HG02840 (cell line): ENCODE data around the gene TLE5.
"Not testable (repeated sequence)": the region's sequence is repeated elsewhere in the genome, so short reads cannot be mapped to it uniquely, and the experiment has no call there.

Experiments
- ATAC-seq: cut with Tn5 transposase; IDR thresholded peaks from one replicate; pipeline ENCODE4 v1.9.1; 2021; ENCODE audit warnings: mild to moderate bottlenecking, moderate library complexity, moderate number of reproducible peaks; ENCODE audit not compliant: unreplicated experiment, low FRiP score

Gene TLE5

GRCh38 chr19:3027981-3028304 is 34.4 kb downstream of the TLE5 start:
- no peak for ATAC-seq

DNA sequence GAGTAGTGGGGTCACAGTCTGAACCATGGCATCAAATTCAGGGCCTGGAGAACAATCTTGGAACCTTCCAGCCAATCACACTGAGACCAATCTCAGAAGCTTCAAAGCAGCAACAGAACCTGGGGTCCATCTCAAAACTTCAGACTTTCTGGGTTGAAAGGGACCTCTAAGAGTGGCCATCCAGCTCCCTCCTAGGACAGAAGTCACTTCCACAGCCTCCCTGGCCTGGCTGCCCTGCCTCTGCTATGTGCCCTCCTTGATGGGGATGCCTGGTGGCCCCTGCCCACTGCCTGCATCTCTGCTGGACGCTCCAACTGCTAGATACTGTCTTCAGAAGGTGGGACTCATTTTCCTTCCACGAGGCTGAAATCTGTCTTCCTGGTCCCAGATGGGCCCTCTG is 35.0 kb downstream of the TLE5 start:
- no peak for ATAC-seq

DNA sequence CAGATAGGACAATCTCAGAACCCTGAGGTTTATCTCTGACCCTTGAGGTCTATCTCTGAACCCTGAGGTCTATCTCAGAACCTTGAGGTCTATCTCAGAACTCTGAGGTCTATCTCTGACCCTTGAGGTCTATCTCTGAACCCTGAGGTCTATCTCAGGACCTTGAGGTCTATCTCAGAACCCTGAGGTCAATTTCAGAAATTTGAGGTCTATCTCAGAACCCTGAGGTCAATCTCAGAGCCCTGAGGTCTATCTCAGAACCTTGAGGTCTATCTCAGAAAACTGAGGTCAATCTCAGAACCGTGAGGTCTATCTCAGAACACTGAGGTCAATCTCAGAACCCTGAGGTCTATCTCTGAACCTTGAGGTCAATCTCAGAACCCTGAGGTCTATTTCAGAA is 35.5 kb downstream of the TLE5 start:
- no peak for ATAC-seq

DNA sequence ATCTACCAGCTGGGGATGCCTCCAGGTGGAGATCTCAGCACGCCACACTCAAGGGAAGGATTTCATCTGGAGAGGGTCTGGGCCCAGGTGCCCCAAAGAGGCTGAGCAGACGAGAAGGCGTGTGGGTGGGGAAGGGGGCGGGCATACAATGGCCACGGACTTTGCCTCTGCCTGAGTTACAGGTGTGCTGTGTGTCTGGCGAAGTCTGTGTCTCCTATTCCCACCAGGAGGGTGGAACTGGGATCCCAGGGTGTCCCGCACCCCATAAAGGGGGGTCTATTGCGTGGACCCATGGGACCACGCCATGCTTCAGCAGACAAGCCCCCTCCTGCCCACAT is 36.8 kb downstream of the TLE5 start:
- no peak for ATAC-seq

DNA sequence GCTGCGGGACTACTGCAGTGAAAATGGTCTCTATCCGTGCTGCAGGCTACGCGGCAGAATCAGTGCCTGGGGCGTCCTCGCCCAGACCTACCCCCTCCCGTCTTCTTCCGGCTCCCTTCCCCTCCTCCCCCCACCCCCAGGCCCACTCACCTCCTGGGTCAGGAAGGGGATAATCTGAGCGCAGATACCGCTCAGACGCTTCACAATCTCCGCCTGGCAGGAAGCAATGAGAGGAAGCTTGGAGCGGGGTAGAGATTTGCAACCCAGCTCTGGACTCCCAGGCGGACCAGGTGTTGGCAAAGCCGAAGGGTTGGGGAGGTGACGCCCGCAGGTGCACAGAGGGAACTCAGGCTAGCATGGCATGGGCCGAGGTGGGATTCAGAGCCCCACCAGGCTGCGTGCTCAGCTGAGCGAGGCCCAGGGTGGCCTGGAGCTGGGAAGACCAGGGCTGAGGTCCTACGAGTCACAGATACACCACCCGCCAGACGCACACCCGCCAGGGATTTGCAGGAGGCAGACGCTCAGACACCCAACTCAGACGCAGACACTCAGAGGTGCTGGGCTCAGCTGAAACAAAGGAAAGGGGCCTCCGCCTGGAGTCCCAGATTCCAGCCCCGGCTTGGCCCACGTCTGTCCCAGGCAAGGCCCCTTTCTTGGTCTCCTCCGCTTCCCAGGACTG is 37.3 kb downstream of the TLE5 start:
- no peak for ATAC-seq

DNA sequence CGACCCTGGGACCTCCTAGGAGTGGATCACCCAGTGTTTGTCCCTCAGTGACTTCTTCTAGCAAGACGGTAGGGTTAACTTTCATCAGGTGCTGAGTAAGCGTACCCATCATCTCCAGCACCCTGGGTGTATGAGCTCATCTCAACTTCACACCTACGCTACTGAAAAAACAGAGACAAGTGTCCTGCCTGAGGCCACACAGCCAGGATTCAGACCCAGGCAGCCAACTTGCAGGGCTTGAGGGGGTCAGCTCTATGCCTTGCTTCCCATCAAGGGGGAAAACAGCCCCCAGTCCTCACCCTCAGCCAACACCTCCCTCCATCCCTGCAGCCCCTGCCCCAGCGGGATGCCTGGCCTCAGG is 37.8 kb downstream of the TLE5 start:
- ATAC-seq: no peak

DNA sequence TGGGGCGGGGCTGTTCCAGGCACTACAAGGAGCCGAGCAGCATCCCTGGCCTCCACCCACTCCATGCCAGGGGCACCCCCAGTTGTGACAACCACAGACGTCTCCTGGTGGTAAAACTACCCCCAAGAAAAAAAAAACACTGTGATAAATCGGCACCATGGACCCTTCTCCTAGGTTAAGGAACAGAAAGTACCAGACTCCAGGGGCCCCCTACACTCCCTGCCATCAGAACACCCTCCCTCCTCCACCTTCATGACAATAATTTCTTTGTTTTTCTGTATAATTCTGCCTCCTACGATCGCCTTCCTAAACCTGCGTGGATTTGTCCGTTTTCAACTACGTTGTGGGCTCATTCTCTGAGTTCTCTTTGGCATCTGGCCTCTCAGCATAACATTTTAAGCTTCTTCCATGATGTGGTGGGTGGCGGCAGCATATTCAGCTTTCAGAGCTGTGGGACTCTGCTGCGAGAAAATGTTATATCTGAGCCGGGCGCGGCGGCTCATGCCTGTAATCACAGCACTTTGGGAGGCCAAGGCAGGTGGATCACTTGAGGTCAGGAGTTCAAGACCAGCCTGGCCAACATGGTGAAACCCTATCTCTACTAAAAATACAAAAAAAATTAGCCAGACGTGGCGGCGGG is 41.9 kb downstream of the TLE5 start:
- ATAC-seq: no peak

DNA sequence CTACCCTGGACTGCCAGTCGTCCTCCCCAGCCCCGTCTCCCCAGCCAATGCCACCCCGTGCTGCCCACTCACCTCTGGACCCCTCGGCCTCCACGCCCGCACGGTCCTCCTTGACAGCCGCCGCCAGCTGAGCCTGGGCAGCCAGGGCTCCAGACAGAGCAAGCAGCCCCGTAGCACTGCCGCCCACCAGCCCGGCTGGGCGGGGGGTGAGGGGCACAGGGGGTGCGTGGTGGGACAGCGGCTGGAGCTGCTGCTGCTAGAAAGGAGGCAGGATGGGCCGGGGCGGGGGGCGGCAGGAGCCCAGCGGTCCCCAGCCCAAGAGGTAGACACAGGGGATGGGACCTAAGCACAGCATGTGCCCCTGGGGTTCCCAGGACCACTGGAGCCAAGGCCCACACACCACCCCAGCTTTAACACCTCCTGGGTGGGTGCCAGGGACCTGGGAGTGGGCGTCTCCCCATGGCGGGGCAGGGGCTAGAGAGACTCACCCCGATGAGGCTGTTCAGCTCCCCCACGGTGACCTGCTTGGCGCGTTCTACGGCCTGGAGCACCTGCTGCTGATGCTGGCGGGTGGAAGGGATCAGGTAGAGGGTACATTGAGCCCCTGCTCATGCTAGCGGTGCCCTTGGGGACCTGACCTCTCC is 43.0 kb downstream of the TLE5 start:
- ATAC-seq: no peak

- no peak for ATAC-seq
These were observed 44.4 kb downstream of the TLE5 start for GRCh38 chr19:3017923-3018322.

DNA sequence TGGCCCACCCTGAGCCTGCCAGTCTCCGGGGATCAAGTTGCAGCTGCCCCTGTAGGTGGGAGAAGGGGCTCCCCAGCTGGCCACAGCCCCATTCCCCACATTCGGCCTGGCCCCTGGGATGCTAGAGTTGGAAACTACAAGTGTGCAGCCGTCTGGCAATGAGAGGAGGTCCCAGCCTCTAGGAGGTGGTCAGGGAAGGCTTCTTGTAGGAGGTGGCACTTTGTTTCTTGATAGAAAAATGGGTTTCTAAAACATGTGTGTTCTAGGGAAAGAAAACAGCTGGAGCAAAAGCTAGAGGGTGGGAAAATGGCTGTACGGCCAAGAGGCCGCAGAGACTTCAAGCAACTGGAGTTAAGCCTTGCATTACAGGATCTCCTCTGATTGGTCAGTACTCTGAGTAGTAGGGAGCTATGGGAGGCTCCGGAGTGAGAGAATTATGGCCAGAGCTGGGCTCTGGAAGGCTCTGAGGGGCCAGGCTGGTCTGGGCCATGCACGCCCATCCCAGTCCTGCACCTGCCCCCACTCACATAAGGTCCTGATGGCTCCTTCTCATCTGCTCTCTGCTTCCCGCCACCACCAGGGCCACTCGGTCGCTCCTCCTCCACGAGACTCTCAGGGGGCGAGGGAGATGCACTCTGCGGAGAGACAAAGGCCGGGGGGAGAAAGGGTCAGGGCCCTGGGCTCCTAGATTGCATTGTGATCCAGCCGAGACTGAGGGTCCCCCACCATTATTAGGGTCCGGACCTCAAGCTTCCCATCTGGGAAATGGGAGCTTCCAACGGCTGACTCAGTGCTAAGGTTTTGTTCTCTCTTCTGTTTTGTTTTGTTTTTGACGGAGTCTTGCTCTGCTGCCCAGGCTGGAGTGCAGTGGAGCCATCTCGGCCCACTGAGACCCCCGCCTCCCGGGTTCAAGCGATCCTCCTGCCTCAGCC is 46.9 kb downstream of the TLE5 start:
- no peak for ATAC-seq

DNA sequence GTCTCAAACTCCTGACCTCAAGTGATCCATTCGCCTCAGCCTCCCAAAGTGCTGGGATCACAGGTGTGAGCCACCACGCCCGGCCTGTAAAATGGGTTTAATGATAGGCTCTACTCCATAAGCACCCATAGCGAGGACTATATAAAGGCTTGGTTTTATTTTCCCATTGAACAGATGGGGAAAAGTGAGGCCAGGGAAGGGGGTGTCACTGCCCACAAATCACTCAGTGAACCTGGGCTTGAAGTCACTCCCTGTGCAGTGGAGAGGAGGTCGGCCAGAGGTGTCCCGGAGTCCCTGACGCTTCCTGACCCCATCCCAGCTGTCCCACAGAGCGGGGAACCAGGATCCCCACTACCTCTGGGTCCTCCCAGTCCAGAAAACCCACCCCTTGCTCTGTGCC is 48.2 kb downstream of the TLE5 start:
- ATAC-seq: no peak

- ATAC-seq: no peak
These were observed 49.0 kb downstream of the TLE5 start for GRCh38 chr19:3013263-3013725.

GRCh38 chr19:3012621-3013262 is 49.6 kb downstream of the TLE5 start:
- ATAC-seq: no peak

- not testable (repeated sequence) for ATAC-seq
These were observed 50.2 kb downstream of the TLE5 start for GRCh38 chr19:3012059-3012458.

DNA sequence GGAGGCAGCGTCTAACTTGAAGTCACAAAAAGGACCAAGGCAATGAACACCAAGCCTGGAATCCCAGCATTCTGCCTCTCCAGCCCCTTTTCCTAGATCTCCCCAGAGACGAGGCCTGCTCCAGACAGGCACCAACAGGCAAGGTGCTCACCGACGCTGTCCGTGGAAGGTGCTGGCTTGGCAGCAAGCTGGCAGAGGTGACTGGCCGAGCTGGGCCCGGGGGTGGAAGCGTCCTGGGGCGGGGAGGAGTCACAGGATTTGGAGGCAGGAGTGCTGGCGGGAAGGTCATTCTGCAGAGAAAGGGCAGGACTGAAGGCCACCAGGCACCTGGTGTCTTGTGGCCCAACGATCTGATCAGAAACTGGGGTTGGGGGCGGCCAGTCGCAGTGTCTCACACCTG is 51.4 kb downstream of the TLE5 start:
- no peak for ATAC-seq

- no peak for ATAC-seq
These were observed 53.3 kb downstream of the TLE5 start for GRCh38 chr19:3008994-3009393.

- no peak for ATAC-seq
These were observed 54.3 kb downstream of the TLE5 start for GRCh38 chr19:3007975-3008374.

- no peak for ATAC-seq
These were observed 56.1 kb downstream of the TLE5 start for GRCh38 chr19:3006075-3006767.

- ATAC-seq: no peak
These were observed 57.0 kb downstream of the TLE5 start for GRCh38 chr19:3005345-3005744.

GRCh38 chr19:3004522-3004921 is 57.8 kb downstream of the TLE5 start:
- ATAC-seq: no peak
